PC-3 (cell line): Measurements from ENCODE around the gene PHC2. TPM values are rescaled to one million over a fixed set of nuclear protein-coding genes. Genes with fewer than 3 reads are reported as not detected.

Experiments used
- ATAC-seq: fragments of 200-7000 bp; cut with Tn5 transposase; 2 replicates; pipeline ENCODE4 v1.9.1; 2020; ENCODE audit warnings: mild to moderate bottlenecking, moderate library complexity
- BruUV-seq: library from RNA; stranded (reverse); fragments of 400-500 nt; replicated peaks from 2 replicates; lab custom pipeline; 2021; lab: Mats Ljungman, UMichigan
- CTCF ChIA-PET: fragments of 300-600 bp; sonication (Branson Sonifier 250); formaldehyde crosslinking; loops from one replicate; lab custom pipeline; 2022; ENCODE audit warnings: antibody characterized with exemption; lab: Charles Lee
- POLR2A ChIA-PET: fragments of 300-600 bp; sonication (Branson Sonifier 250); formaldehyde crosslinking; loops from one replicate; lab custom pipeline; 2022; ENCODE audit warnings: antibody characterized with exemption; ENCODE audit not compliant: unreplicated experiment; lab: Charles Lee
- DNase-seq: peaks from one replicate; pipeline ENCODE4 v3.0.0-alpha.2; 2015
- H2AFZ ChIP-seq: fragments of 300-600 bp; sonication (generic); 2 replicates; pipeline ENCODE4 v1.6.0; 2016; ENCODE audit warnings: antibody characterized with exemption, low read length
- H3F3A ChIP-seq: fragments of 300-600 bp; sonication (generic); one replicate; pipeline ENCODE4 v1.6.0; 2017; ENCODE audit warnings: antibody characterized with exemption, low read length, control low read depth, mild to moderate bottlenecking; ENCODE audit not compliant: unreplicated experiment
- H3K27ac ChIP-seq: fragments of 300-600 bp; sonication (generic); 2 replicates; pipeline ENCODE4 v1.5.1; 2016; ENCODE audit warnings: mild to moderate bottlenecking, low read length
- H3K27me3 ChIP-seq: fragments of 300-600 bp; sonication (generic); 2 replicates; pipeline ENCODE4 v1.6.1; 2016; ENCODE audit warnings: low read length, mixed read lengths
- H3K36me3 ChIP-seq: fragments of 300-600 bp; sonication (generic); 2 replicates; pipeline ENCODE4 v1.6.1; 2016; ENCODE audit warnings: low read depth, mixed run types, low read length, mixed read lengths
- H3K4me1 ChIP-seq: fragments of 300-600 bp; sonication (generic); 2 replicates; pipeline ENCODE4 v1.5.1; 2016; ENCODE audit warnings: low read length; ENCODE audit not compliant: insufficient read depth
- H3K4me2 ChIP-seq: fragments of 300-600 bp; sonication (generic); 2 replicates; pipeline ENCODE4 v1.6.0; 2016; ENCODE audit warnings: low read length
- H3K4me3 ChIP-seq: fragments of 300-600 bp; sonication (generic); 2 replicates; pipeline ENCODE4 v1.5.1; 2016; ENCODE audit warnings: mild to moderate bottlenecking, low read length, mixed read lengths
- H3K79me2 ChIP-seq: fragments of 300-600 bp; sonication (generic); 2 replicates; pipeline ENCODE4 v1.6.1; 2017; ENCODE audit warnings: low read length, mixed read lengths
- H3K9ac ChIP-seq: fragments of 300-600 bp; sonication (generic); 2 replicates; pipeline ENCODE4 v1.6.0; 2016; ENCODE audit warnings: mild to moderate bottlenecking, low read length
- H3K9me2 ChIP-seq: fragments of 300-600 bp; sonication (generic); replicated peaks from 2 replicates; pipeline ENCODE4 v1.6.1; 2016; ENCODE audit warnings: mixed run types, low read length, mixed read lengths
- H3K9me3 ChIP-seq: fragments of 300-600 bp; sonication (generic); 2 replicates; pipeline ENCODE4 v1.6.1; 2016; ENCODE audit warnings: low read length, mixed read lengths
- H4K20me1 ChIP-seq: fragments of 300-600 bp; sonication (generic); 2 replicates; pipeline ENCODE4 v1.6.1; 2016; ENCODE audit warnings: low read length, mixed read lengths
- EZH2 ChIP-seq: fragments of 300-600 bp; sonication (generic); IDR thresholded peaks from one replicate; pipeline ENCODE4 v1.6.1; 2017; ENCODE audit warnings: antibody characterized with exemption, mild to moderate bottlenecking, low read length; ENCODE audit not compliant: unreplicated experiment
- EZH2phosphoT487 ChIP-seq: fragments of 300-600 bp; sonication (generic); IDR thresholded peaks from 2 replicates; pipeline ENCODE4 v1.6.1; 2018; ENCODE audit warnings: mild to moderate bottlenecking, antibody characterized with exemption, low read length, borderline replicate concordance
- intact Hi-C: fragments of 100-400 bp; cut with micrococcal nuclease; formaldehyde crosslinking; loops from 2 replicates; pipeline ENCODE4 v1.9.0; 2023
- total RNA-seq: library from RNA; depleted of rRNA; stranded (reverse); fragments of >200 nt; gene quantifications from 2 replicates; pipeline ENCODE4 v1.2.3, GENCODE V29; 2014
- TF ChIP-seq, protein P1 (sequence below): fragments of 300-600 bp; sonication (generic); conservative IDR thresholded peaks from 2 replicates; pipeline ENCODE4 v1.5.1; 2017; ENCODE audit warnings: antibody characterized with exemption, low read depth, mild to moderate bottlenecking, low read length

Gene PHC2
- total RNA-seq, 1 experiment from 2014 or later: 134 TPM

DNA sequence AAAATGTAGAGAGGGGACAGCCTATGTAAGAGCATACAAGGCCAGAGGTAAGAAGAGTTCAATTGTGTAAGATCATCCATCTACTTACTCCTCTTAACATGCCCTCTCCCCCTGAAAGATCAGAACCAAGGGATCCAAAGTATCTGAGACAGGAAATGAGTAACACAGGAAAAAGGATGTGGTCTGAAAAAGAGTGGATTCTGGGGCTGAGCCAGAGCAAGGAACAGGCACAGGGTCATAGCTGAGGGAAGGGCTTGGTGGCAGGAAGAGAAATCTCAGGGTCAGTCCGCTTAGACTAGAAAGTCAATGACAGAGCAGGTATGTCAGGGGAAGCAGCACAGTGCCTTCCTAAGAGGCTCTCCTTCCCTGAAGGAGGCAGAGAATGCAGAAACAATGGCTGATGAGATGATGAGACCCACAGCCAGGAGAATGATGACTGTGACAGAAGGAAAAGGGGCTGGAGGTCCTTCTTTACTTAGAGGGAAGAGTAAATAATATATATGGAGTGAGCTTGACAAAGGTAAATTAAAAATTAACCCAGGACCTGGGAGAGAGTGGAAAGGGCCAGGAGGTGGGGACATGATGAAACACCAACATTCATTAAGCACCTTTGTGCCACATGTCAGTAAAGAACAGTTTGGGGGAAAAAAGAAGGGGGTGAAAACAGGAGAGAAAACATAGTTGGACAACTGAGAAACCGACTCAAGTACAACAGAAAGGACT lies 83.8 kb downstream of the PHC2 start:
- no peaks in the 10 kb centered on the region for H3K9me3 ChIP-seq
- H3K9ac ChIP-seq: peak overlapping the region; percentile 90
- H2AFZ ChIP-seq: no peak overlapping the region
- no peaks in the 10 kb centered on the region for H3K9me2 ChIP-seq
- H4K20me1 ChIP-seq: peaks cover 41% of the 10 kb centered on the region
- ChIA-PET POLR2A (interaction anchor here (0.7 kb wide), 1 partner anchor 74 kb away, joined by 4 read pairs; no protein-coding TSS in a partner anchor), CTCF (no interaction called here)
- H3K4me2 ChIP-seq: peak overlapping the region; percentile 90
- TF ChIP-seq EZH2 (no peak), EZH2phosphoT487 (no peak)
- TF ChIP-seq, protein P1, sequence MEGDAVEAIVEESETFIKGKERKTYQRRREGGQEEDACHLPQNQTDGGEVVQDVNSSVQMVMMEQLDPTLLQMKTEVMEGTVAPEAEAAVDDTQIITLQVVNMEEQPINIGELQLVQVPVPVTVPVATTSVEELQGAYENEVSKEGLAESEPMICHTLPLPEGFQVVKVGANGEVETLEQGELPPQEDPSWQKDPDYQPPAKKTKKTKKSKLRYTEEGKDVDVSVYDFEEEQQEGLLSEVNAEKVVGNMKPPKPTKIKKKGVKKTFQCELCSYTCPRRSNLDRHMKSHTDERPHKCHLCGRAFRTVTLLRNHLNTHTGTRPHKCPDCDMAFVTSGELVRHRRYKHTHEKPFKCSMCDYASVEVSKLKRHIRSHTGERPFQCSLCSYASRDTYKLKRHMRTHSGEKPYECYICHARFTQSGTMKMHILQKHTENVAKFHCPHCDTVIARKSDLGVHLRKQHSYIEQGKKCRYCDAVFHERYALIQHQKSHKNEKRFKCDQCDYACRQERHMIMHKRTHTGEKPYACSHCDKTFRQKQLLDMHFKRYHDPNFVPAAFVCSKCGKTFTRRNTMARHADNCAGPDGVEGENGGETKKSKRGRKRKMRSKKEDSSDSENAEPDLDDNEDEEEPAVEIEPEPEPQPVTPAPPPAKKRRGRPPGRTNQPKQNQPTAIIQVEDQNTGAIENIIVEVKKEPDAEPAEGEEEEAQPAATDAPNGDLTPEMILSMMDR: no peak
- TSS peak; percentile 80 for BruUV-seq
- ATAC-seq (peak; percentile 44), DNase-seq (peak; percentile 94)
- H3K36me3 ChIP-seq: peaks cover 45% of the 10 kb centered on the region
- H3K27me3 ChIP-seq: no peaks in the 10 kb centered on the region
- H3F3A ChIP-seq: peaks cover 4% of the 10 kb centered on the region
- peaks cover 69% of the 10 kb centered on the region for H3K4me1 ChIP-seq
- intact Hi-C loops: loop anchor here (1.0 kb wide), 1 partner anchor 86 kb away; no protein-coding TSS in a partner anchor
- H3K4me3 ChIP-seq: peak overlapping the region; percentile 97
- H3K27ac ChIP-seq: peak overlapping the region; percentile 94
- peaks cover 95% of the 10 kb centered on the region for H3K79me2 ChIP-seq

DNA sequence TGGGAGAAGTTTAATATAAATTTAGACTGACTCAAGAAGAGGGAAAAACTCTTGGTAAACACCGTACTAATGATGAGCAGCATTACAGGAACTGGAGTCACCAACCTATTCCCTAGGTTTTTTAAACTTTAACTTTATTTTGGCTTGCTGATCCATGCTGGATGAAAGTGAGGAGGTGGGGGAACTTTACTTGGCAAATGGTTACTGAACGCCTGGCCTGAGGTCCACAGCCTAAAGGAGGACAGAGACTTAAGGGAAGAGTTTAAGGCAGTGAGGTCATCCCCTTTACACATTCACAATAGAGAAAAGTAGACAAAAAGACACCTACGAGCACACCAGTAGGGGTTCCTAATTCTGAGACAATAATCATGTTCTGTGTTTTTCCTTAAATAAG lies 84.4 kb downstream of the PHC2 start:
- H3K27ac ChIP-seq: peak overlapping the region; percentile 94
- BruUV-seq: no TSS peak
- CTCF ChIA-PET: no interaction called here
- peak overlapping the region; percentile 97 for H3K4me3 ChIP-seq
- DNase-seq: no peak
- no peak for ATAC-seq
- TF ChIP-seq EZH2 (no peak), EZH2phosphoT487 (no peak)
- TF ChIP-seq, protein P1: no peak
- H3K79me2 ChIP-seq: peaks cover 95% of the 10 kb centered on the region
- peak overlapping the region; percentile 68 for H3K9ac ChIP-seq
- peaks cover 47% of the 10 kb centered on the region for H4K20me1 ChIP-seq
- intact Hi-C loops: no loop called here
- H3K4me1 ChIP-seq: peaks cover 75% of the 10 kb centered on the region
- no peaks in the 10 kb centered on the region for H3K9me3 ChIP-seq
- no peaks in the 10 kb centered on the region for H3K9me2 ChIP-seq
- H3F3A ChIP-seq: peaks cover 4% of the 10 kb centered on the region
- peaks cover 50% of the 10 kb centered on the region for H3K36me3 ChIP-seq
- H3K27me3 ChIP-seq: no peaks in the 10 kb centered on the region
- peak overlapping the region; percentile 90 for H3K4me2 ChIP-seq
- POLR2A ChIA-PET: no interaction called here
- H2AFZ ChIP-seq: no peak overlapping the region
